Thoracic aorta (tissue), 2 donors: ENCODE results near the gene GDI1. TPM values are rescaled to one million over a fixed set of nuclear protein-coding genes. Genes with fewer than 3 reads are reported as not detected.

Source experiments
- ATAC-seq: fragments of 150-250 bp; one replicate; pipeline ENCODE4 v1.8.0; 2017; ENCODE audit warnings: low read depth; ENCODE audit not compliant: insufficient number of reproducible peaks, low FRiP score
- DNase-seq: peaks from one replicate; pipeline ENCODE4 v3.0.0-alpha.2; 2020; ENCODE audit warnings: low spot score
- H3K27ac ChIP-seq, 2 donors: fragments of 200-600 bp; sonication (generic); 1 replicate in 1 of 2; 2 replicates in 1 of 2; pipeline ENCODE4 v1.5.1; 2016; ENCODE audit warnings: mild to moderate bottlenecking in 2 of 2, moderate library complexity in 2 of 2
- H3K27me3 ChIP-seq: fragments of 200-600 bp; sonication (generic); replicated peaks from 2 replicates; pipeline ENCODE4 v1.6.0; 2016; ENCODE audit warnings: mild to moderate bottlenecking; ENCODE audit not compliant: insufficient read depth
- H3K36me3 ChIP-seq: fragments of 200-600 bp; sonication (generic); one replicate; pipeline ENCODE4 v1.5.1; 2016
- H3K4me1 ChIP-seq, 2 donors: fragments of 200-600 bp; sonication (generic); 1 replicate in 1 of 2; 2 replicates in 1 of 2; pipeline versions ENCODE4 v1.5.1 to v1.6.0; 2016; ENCODE audit warnings: low read depth in 2 of 2, mild to moderate bottlenecking in 1 of 2; ENCODE audit not compliant: control insufficient read depth in 1 of 2
- H3K4me3 ChIP-seq: fragments of 200-600 bp; sonication (generic); 2 replicates; pipeline ENCODE4 v1.5.1; 2016; ENCODE audit warnings: mild to moderate bottlenecking
- H3K9me3 ChIP-seq: fragments of 200-600 bp; sonication (generic); 2 replicates; pipeline ENCODE4 v1.5.1; 2016
- CTCF ChIP-seq: fragments of 200-600 bp; sonication (generic); IDR thresholded peaks from one replicate; pipeline ENCODE4 v1.5.1; 2019; ENCODE audit warnings: antibody characterized with exemption
- total RNA-seq, 2 donors: library from RNA; depleted of rRNA; stranded (reverse); fragments of >200 nt; gene quantifications; one replicate each; pipeline versions ENCODE4 v1.1.0 to v1.2.3, GENCODE V29; 2016

The GDI1 gene
- total RNA-seq, 2 donors from 2014 or later: 99.4 to 151 TPM

- no peaks in the 10 kb centered on the region for H3K9me3 ChIP-seq
- H3K4me1 ChIP-seq: no peaks in the 10 kb centered on the region
- no peak overlapping the region for H3K27ac ChIP-seq
- TF ChIP-seq CTCF: no peak
- ATAC-seq (no peak), DNase-seq (no peak)
- H3K36me3 ChIP-seq: peaks cover 3% of the 10 kb centered on the region
- no peak overlapping the region for H3K4me3 ChIP-seq
- H3K27me3 ChIP-seq: no peaks in the 10 kb centered on the region
Observed at GRCh38 chrX:154472685-154473632, 36.0 kb downstream of the GDI1 start.

GRCh38 chrX:154473683-154474082, 36.7 kb downstream of the GDI1 start:
- Histone ChIP-seq H3K27me3 (no peaks in the 10 kb centered on the region), H3K4me3 (no peak overlapping the region), H3K9me3 (no peaks in the 10 kb centered on the region), H3K4me1 (no peaks in the 10 kb centered on the region), H3K27ac (no peak overlapping the region), H3K36me3 (peaks cover 3% of the 10 kb centered on the region)
- DNase-seq: no peak
- ATAC-seq: no peak
- TF ChIP-seq CTCF: no peak

- Histone ChIP-seq H3K36me3 (no peaks in the 10 kb centered on the region), H3K4me3 (no peak overlapping the region), H3K27me3 (no peaks in the 10 kb centered on the region), H3K4me1 (no peaks in the 10 kb centered on the region), H3K9me3 (no peaks in the 10 kb centered on the region), H3K27ac (no peak overlapping the region)
- no peak for ATAC-seq
- DNase-seq: no peak
- TF ChIP-seq CTCF: no peak
Observed at GRCh38 chrX:154476821-154477220, 39.9 kb downstream of the GDI1 start.

- no peak for TF ChIP-seq CTCF
- no peaks in the 10 kb centered on the region for H3K4me1 ChIP-seq
- ATAC-seq (no peak), DNase-seq (no peak)
- no peaks in the 10 kb centered on the region for H3K36me3 ChIP-seq
- H3K4me3 ChIP-seq: peak overlapping the region; percentile 70
- H3K27ac ChIP-seq: peak overlapping the region in 1 of 2 donors; percentile 68
- H3K9me3 ChIP-seq: no peaks in the 10 kb centered on the region
- no peaks in the 10 kb centered on the region for H3K27me3 ChIP-seq
Observed at GRCh38 chrX:154477891-154478477, 41.0 kb downstream of the GDI1 start.
